HCT116 (cell line): ENCODE data around the gene MYO7A. TPM values are rescaled to one million over a fixed set of nuclear protein-coding genes. Genes with fewer than 3 reads are reported as not detected.

Experiments
- ATAC-seq: fragments of 200-7000 bp; cut with Tn5 transposase; 2 replicates; pipeline ENCODE4 v1.9.1; 2020; ENCODE audit warnings: mild to moderate bottlenecking, moderate library complexity
- BruUV-seq: library from RNA; stranded (reverse); fragments of 400-500 nt; replicated peaks from 2 replicates; lab custom pipeline; 2021; lab: Mats Ljungman, UMichigan
- CTCF ChIA-PET: fragments of 300-600 bp; sonication (Branson Sonifier 250); formaldehyde crosslinking; loops from one replicate; lab custom pipeline; 2021; ENCODE audit warnings: antibody characterized with exemption; lab: Charles Lee
- POLR2A ChIA-PET: fragments of 300-600, 350-600 bp; sonication (Branson Sonifier 250); formaldehyde crosslinking; loops from one replicate; lab custom pipeline; 2021; ENCODE audit warnings: antibody characterized with exemption; lab: Charles Lee
- RAD21 ChIA-PET, 2 experiments: fragments of 300-600 bp; sonication (Branson Sonifier 250); formaldehyde crosslinking; loops; one replicate each; lab custom pipeline; 2023; ENCODE audit warnings: low total read pairs in 2 of 2; ENCODE audit not compliant: uncharacterized antibody in 2 of 2, unreplicated experiment in 2 of 2, low non-redundant PET in 1 of 2; lab: Charles Lee
- DNase-seq: peaks from one replicate; pipeline ENCODE4 v3.0.0-alpha.2; 2010; ENCODE audit warnings: low read depth, low spot score
- H2AFZ ChIP-seq: fragments of 200-600 bp; shearing (Covaris generic), sonication (generic); 2 replicates; pipeline ENCODE4 v1.6.1; 2017; ENCODE audit warnings: low read depth, mixed run types, mixed read lengths, antibody characterized with exemption, low read length; ENCODE audit not compliant: poor library complexity, severe bottlenecking
- H3K27ac ChIP-seq: 2 replicates; pipeline ENCODE4 v1.5.1; 2012; ENCODE audit warnings: low read depth, low read length
- H3K27me3 ChIP-seq: fragments of 200-600 bp; sonication (generic); 2 replicates; pipeline ENCODE4 v1.6.1; 2016; ENCODE audit warnings: mixed run types, low read length, mixed read lengths; ENCODE audit not compliant: insufficient read depth
- H3K36me3 ChIP-seq, 2 experiments: fragments of 200-500 bp in 1 of 2; fragments of 200-600 bp in 1 of 2; sonication (Bioruptor generic) in 1 of 2; sonication (generic) in 1 of 2; 2 replicates each; pipeline versions ENCODE4 v1.5.1 to v1.6.1; 2014 to 2016; ENCODE audit warnings: low read length in 2 of 2, inconsistent platforms in 1 of 2, mixed read lengths in 1 of 2, mixed run types in 1 of 2; ENCODE audit not compliant: insufficient read depth in 2 of 2, control insufficient read depth in 1 of 2
- H3K4me1 ChIP-seq, 2 experiments: fragments of 200-600 bp in 1 of 2; sonication (generic) in 1 of 2; 2 replicates each; pipeline versions ENCODE4 v1.5.1 to v1.6.1; 2012 to 2017; ENCODE audit warnings: low read length in 2 of 2, inconsistent platforms in 1 of 2, mild to moderate bottlenecking in 1 of 2, mixed read lengths in 1 of 2, mixed run types in 1 of 2, moderate library complexity in 1 of 2; ENCODE audit not compliant: insufficient read depth in 2 of 2, control insufficient read depth in 1 of 2
- H3K4me2 ChIP-seq: fragments of 200-600 bp; sonication (generic); 2 replicates; pipeline ENCODE4 v1.6.1; 2017; ENCODE audit warnings: mixed run types, low read length, mixed read lengths
- H3K4me3 ChIP-seq, 2 experiments: fragments of 200-600 bp in 1 of 2; sonication (generic) in 1 of 2; replicated peaks in 1 of 2; 2 replicates each; pipeline ENCODE4 v1.5.1; 2011 to 2016; ENCODE audit warnings: low read length in 2 of 2, control low read depth in 1 of 2, low read depth in 1 of 2, mild to moderate bottlenecking in 1 of 2, mixed read lengths in 1 of 2, mixed run types in 1 of 2
- H3K79me2 ChIP-seq: fragments of 200-600 bp; sonication (generic); 2 replicates; pipeline ENCODE4 v1.6.1; 2017; ENCODE audit warnings: mild to moderate bottlenecking, mixed run types, low read length, moderate library complexity, mixed read lengths; ENCODE audit not compliant: insufficient read depth
- H3K9ac ChIP-seq: fragments of 200-600 bp; sonication (generic); 2 replicates; pipeline ENCODE4 v1.6.1; 2016; ENCODE audit warnings: low read length, mixed read lengths
- H3K9me2 ChIP-seq: fragments of 200-600 bp; sonication (generic), shearing (Covaris generic); 2 replicates; pipeline ENCODE4 v1.6.1; 2017; ENCODE audit warnings: mixed run types, mild to moderate bottlenecking, moderate library complexity; ENCODE audit not compliant: insufficient read depth
- H3K9me3 ChIP-seq, 2 experiments: fragments of 200-500 bp in 1 of 2; fragments of 200-600 bp in 1 of 2; sonication (Bioruptor generic) in 1 of 2; sonication (generic) in 1 of 2; 2 replicates each; pipeline ENCODE4 v1.6.1; 2014 to 2017; ENCODE audit warnings: low read length in 2 of 2, mixed read lengths in 2 of 2, inconsistent platforms in 1 of 2, low read depth in 1 of 2, mild to moderate bottlenecking in 1 of 2, mixed run types in 1 of 2, moderate library complexity in 1 of 2; ENCODE audit not compliant: control insufficient read depth in 1 of 2, insufficient read depth in 1 of 2
- H4K20me1 ChIP-seq: fragments of 200-600 bp; sonication (generic), shearing (Covaris generic); 2 replicates; pipeline ENCODE4 v1.6.1; 2017; ENCODE audit warnings: mixed run types, mild to moderate bottlenecking, moderate library complexity; ENCODE audit not compliant: insufficient read depth
- EZH2phosphoT487 ChIP-seq: fragments of 200-600 bp; IDR thresholded peaks from 2 replicates; pipeline ENCODE4 v1.6.1; 2018; ENCODE audit warnings: antibody characterized with exemption, borderline replicate concordance
- SP1 ChIP-seq: IDR thresholded peaks from 2 replicates; pipeline ENCODE4 v1.6.1; 2012; ENCODE audit warnings: low read depth
- SRF ChIP-seq: IDR thresholded peaks from 2 replicates; pipeline ENCODE4 v1.6.1; 2012; ENCODE audit warnings: low read depth
- YY1 ChIP-seq: IDR thresholded peaks from 2 replicates; pipeline ENCODE4 v1.6.1; 2011; ENCODE audit warnings: low read length, low read depth, moderate library complexity, mild to moderate bottlenecking; ENCODE audit not compliant: insufficient replicate concordance; ENCODE audit errors: extremely low read depth
- intact Hi-C: fragments of 100-400 bp; cut with micrococcal nuclease; formaldehyde crosslinking; loops from 2 replicates; pipeline ENCODE4 v1.10.0; 2022
- total RNA-seq: library from RNA; stranded (reverse); gene quantifications from one replicate; pipeline ENCODE4 v1.2.1, GENCODE V29; 2021; ENCODE audit not compliant: unreplicated experiment
- TF ChIP-seq, protein P1 (sequence below): IDR thresholded peaks from 2 replicates; pipeline ENCODE4 v1.6.1; 2011; ENCODE audit warnings: mild to moderate bottlenecking, low read length, moderate library complexity; ENCODE audit not compliant: insufficient replicate concordance; ENCODE audit errors: extremely low read depth
- TF ChIP-seq, protein P2 (sequence below): IDR thresholded peaks from 2 replicates; pipeline ENCODE4 v1.6.1; 2012

MYO7A gene
- total RNA-seq, 1 experiment from 2014 or later = 1.8 TPM

DNA sequence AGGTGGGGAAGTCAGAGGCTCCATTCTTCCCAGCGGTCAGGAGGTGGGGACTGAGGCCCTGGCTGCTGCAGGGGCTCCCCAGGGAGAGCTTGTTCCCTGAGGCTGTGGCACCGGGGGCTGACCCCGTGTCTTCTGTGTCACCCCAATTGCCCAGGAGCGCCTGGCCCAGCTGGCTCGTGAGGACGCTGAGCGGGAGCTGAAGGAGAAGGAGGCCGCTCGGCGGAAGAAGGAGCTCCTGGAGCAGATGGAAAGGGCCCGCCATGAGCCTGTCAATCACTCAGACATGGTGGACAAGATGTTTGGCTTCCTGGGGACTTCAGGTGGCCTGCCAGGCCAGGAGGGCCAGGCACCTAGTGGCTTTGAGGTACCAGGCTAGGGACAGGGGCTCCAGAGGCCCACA is 53.2 kb downstream of the MYO7A start:
- H2AFZ ChIP-seq = no peak overlapping the region
- no peak overlapping the region for H3K4me2 ChIP-seq
- DNase-seq (no peak), ATAC-seq (no peak)
- H4K20me1 ChIP-seq = no peaks in the 10 kb centered on the region
- H3K9me2 ChIP-seq = no peaks in the 10 kb centered on the region
- H3K9ac ChIP-seq = no peak overlapping the region
- TF ChIP-seq YY1 (no peak), EZH2phosphoT487 (no peak), SP1 (no peak), SRF (no peak)
- TF ChIP-seq, protein P1, sequence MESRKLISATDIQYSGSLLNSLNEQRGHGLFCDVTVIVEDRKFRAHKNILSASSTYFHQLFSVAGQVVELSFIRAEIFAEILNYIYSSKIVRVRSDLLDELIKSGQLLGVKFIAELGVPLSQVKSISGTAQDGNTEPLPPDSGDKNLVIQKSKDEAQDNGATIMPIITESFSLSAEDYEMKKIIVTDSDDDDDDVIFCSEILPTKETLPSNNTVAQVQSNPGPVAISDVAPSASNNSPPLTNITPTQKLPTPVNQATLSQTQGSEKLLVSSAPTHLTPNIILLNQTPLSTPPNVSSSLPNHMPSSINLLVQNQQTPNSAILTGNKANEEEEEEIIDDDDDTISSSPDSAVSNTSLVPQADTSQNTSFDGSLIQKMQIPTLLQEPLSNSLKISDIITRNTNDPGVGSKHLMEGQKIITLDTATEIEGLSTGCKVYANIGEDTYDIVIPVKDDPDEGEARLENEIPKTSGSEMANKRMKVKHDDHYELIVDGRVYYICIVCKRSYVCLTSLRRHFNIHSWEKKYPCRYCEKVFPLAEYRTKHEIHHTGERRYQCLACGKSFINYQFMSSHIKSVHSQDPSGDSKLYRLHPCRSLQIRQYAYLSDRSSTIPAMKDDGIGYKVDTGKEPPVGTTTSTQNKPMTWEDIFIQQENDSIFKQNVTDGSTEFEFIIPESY = no peak
- TF ChIP-seq, protein P2, sequence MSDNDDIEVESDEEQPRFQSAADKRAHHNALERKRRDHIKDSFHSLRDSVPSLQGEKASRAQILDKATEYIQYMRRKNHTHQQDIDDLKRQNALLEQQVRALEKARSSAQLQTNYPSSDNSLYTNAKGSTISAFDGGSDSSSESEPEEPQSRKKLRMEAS = no peak
- no peaks in the 10 kb centered on the region for H3K9me3 ChIP-seq
- H3K4me1 ChIP-seq = no peaks in the 10 kb centered on the region
- H3K79me2 ChIP-seq = no peaks in the 10 kb centered on the region
- POLR2A ChIA-PET = no interaction called here
- no peaks in the 10 kb centered on the region for H3K27me3 ChIP-seq
- BruUV-seq = no TSS peak
- RAD21 ChIA-PET = no interaction called here
- H3K36me3 ChIP-seq = no peaks in the 10 kb centered on the region
- no peak overlapping the region for H3K27ac ChIP-seq
- intact Hi-C loops = loop anchor here (10.0 kb wide), 1 partner anchor 256 kb away; no protein-coding TSS in a partner anchor
- H3K4me3 ChIP-seq = no peak overlapping the region
- CTCF ChIA-PET = interaction anchor here (1.1 kb wide), 1 partner anchor 261 kb away, joined by 3 read pairs; no protein-coding TSS in a partner anchor
